HL-60 (cell line): ENCODE results near the gene MXRA7.

Experiments used
- GABPA ChIP-seq: IDR thresholded peaks from 2 replicates; pipeline ENCODE4 v1.6.1; 2012; ENCODE audit warnings: low read depth
- POLR2AphosphoS5 ChIP-seq: IDR thresholded peaks from 2 replicates; pipeline ENCODE4 v1.6.1; 2012; ENCODE audit warnings: low read depth
- REST ChIP-seq: IDR thresholded peaks from 2 replicates; pipeline ENCODE4 v1.6.1; 2012; ENCODE audit warnings: low read depth; ENCODE audit not compliant: insufficient replicate concordance
- SPI1 ChIP-seq: IDR thresholded peaks from 2 replicates; pipeline ENCODE4 v1.6.1; 2012; ENCODE audit warnings: low read depth, mild to moderate bottlenecking, borderline replicate concordance
- TF ChIP-seq, protein P1 (sequence below): IDR thresholded peaks from one replicate; pipeline ENCODE4 v1.5.1; 2011; ENCODE audit warnings: low read length, control low read depth, inconsistent platforms; ENCODE audit not compliant: insufficient read depth

- TF ChIP-seq, protein P1, sequence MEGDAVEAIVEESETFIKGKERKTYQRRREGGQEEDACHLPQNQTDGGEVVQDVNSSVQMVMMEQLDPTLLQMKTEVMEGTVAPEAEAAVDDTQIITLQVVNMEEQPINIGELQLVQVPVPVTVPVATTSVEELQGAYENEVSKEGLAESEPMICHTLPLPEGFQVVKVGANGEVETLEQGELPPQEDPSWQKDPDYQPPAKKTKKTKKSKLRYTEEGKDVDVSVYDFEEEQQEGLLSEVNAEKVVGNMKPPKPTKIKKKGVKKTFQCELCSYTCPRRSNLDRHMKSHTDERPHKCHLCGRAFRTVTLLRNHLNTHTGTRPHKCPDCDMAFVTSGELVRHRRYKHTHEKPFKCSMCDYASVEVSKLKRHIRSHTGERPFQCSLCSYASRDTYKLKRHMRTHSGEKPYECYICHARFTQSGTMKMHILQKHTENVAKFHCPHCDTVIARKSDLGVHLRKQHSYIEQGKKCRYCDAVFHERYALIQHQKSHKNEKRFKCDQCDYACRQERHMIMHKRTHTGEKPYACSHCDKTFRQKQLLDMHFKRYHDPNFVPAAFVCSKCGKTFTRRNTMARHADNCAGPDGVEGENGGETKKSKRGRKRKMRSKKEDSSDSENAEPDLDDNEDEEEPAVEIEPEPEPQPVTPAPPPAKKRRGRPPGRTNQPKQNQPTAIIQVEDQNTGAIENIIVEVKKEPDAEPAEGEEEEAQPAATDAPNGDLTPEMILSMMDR, result no peak
- no peak for TF ChIP-seq REST
- no peak for TF ChIP-seq POLR2AphosphoS5
- TF ChIP-seq SPI1, result no peak
- no peak for TF ChIP-seq GABPA
Observed at GRCh38 chr17:76633628-76634328, 77.0 kb downstream of the MXRA7 start.
